Sigmoid colon (tissue), 7 donors: ENCODE results near the gene RDH5. TPM values are rescaled to one million over a fixed set of nuclear protein-coding genes. Genes with fewer than 3 reads are reported as not detected.

ENCODE experiments used
- DNase-seq: peaks from one replicate; pipeline ENCODE4 v3.0.0-alpha.2; 2019
- H3K27ac ChIP-seq, 4 donors: fragments of 200-600 bp; sonication (generic); one replicate each; pipeline ENCODE4 v1.5.1; 2016 to 2019; ENCODE audit warnings: mild to moderate bottlenecking in 1 of 4
- H3K27me3 ChIP-seq, 3 donors: fragments of 200-600 bp; sonication (generic); one replicate each; pipeline ENCODE4 v1.5.1; 2019; ENCODE audit warnings: mild to moderate bottlenecking in 1 of 3
- H3K36me3 ChIP-seq, 4 donors: fragments of 200-600 bp; sonication (generic); one replicate each; pipeline ENCODE4 v1.5.1; 2016 to 2019
- H3K4me1 ChIP-seq, 4 donors: fragments of 200-600 bp; sonication (generic); one replicate each; pipeline ENCODE4 v1.5.1; 2017 to 2019
- H3K4me3 ChIP-seq, 4 donors: fragments of 200-600 bp; sonication (generic); one replicate each; pipeline ENCODE4 v1.5.1; 2017 to 2019; ENCODE audit warnings: mild to moderate bottlenecking in 2 of 4, moderate library complexity in 1 of 4
- H3K9me3 ChIP-seq, 4 donors: fragments of 200-600 bp in 3 of 4; sonication (generic) in 3 of 4; one replicate each; pipeline versions ENCODE4 v1.5.1 to v1.6.1; 2013 to 2019
- CTCF ChIP-seq, 4 experiments: fragments of 450-650 bp in 3 of 4; fragments of 200-600 bp in 1 of 4; IDR thresholded peaks; one replicate each; pipeline ENCODE4 v1.5.1; 2016 to 2019; ENCODE audit warnings: antibody characterized with exemption in 4 of 4, mild to moderate bottlenecking in 3 of 4, moderate library complexity in 2 of 4
- EP300 ChIP-seq, 4 donors: sonication (generic); formaldehyde crosslinking; IDR thresholded peaks; one replicate each; pipeline ENCODE4 v1.6.1; 2017; ENCODE audit warnings: antibody characterized with exemption in 4 of 4
- POLR2A ChIP-seq, 2 donors: fragments of 450-650 bp; IDR thresholded peaks; one replicate each; pipeline ENCODE4 v1.6.1; 2016; ENCODE audit warnings: antibody characterized with exemption in 2 of 2, mild to moderate bottlenecking in 2 of 2, moderate library complexity in 2 of 2
- POLR2AphosphoS5 ChIP-seq, 4 donors: sonication (generic); formaldehyde crosslinking; IDR thresholded peaks; one replicate each; pipeline ENCODE4 v1.6.1; 2017; ENCODE audit warnings: antibody characterized with exemption in 4 of 4
- WGBS, 2 donors: extraction: QIAGEN DNeasy Blood & Tissue Kit; methylation state at CpG; one replicate each; pipeline ENCODE4 v1.1.7; 2013; 5-methylcytosine and 5-hydroxymethylcytosine counted together
- intact Hi-C: fragments of 100-400 bp; cut with DNase I; formaldehyde crosslinking; loops from one replicate; pipeline ENCODE4 v1.15.1; 2023
- polyA plus RNA-seq, 3 donors: library from polyadenylated mRNA; stranded (reverse); fragments of 200-250 nt; gene quantifications; one replicate each; pipeline ENCODE4 v1.2.3, GENCODE V29; 2013
- total RNA-seq, 4 donors: library from RNA; depleted of rRNA; stranded (reverse); fragments of >200 nt; gene quantifications; one replicate each; pipeline ENCODE4 v1.1.0, GENCODE V29; 2016
- donor health status: healthy with polysubstance abuse.
- donor health status: Bipolar disorder and iron deficiency.
- donor health status: healthy.

The RDH5 gene
- total and polyA plus RNA-seq, 7 donors = 8.4 to 37.5 (median 30.7) TPM

- H3K4me1 ChIP-seq = peaks cover 0 to 51% (median 46%) of the 10 kb centered on the region in 4 donors
- intact Hi-C loops = no loop called here
- H3K4me3 ChIP-seq = peak overlapping the region; percentile 95 to 99 (median 98)
- H3K27ac ChIP-seq = peak overlapping the region; percentile 100
- no peaks in the 10 kb centered on the region for H3K27me3 ChIP-seq
- no peaks in the 10 kb centered on the region for H3K9me3 ChIP-seq
- DNase-seq = peak; percentile 86
- TF ChIP-seq POLR2A (IDR thresholded peaks at IDR 0.05) = peak in 1 of 2 donors; percentile 13
- no peak for TF ChIP-seq CTCF (IDR thresholded peaks at IDR 0.05)
- TF ChIP-seq EP300 (IDR thresholded peaks at IDR 0.05) = no peak
- TF ChIP-seq POLR2AphosphoS5 (IDR thresholded peaks at IDR 0.05) = peak; percentile 56 to 92 (median 74)
- peaks cover 9 to 22% (median 14%) of the 10 kb centered on the region in 4 donors for H3K36me3 ChIP-seq
- WGBS, 2 donors = 6 to 10% methylated on average over 19 of the region's 19 CpGs
Measured at GRCh38 chr12:55729819-55730818, 9.9 kb downstream of the RDH5 start.

- H3K36me3 ChIP-seq = peaks cover 0 to under 1% (median 0%) of the 10 kb centered on the region in 4 donors
- H3K9me3 ChIP-seq = no peaks in the 10 kb centered on the region
- intact Hi-C loops = no loop called here
- TF ChIP-seq POLR2AphosphoS5 (IDR thresholded peaks at IDR 0.05) (no peak), POLR2A (IDR thresholded peaks at IDR 0.05) (no peak), CTCF (IDR thresholded peaks at IDR 0.05) (no peak), EP300 (IDR thresholded peaks at IDR 0.05) (no peak)
- no peaks in the 10 kb centered on the region for H3K27me3 ChIP-seq
- H3K27ac ChIP-seq = peak overlapping the region in 3 of 4 donors; percentile 100
- peaks cover 0 to 34% (median 28%) of the 10 kb centered on the region in 4 donors for H3K4me1 ChIP-seq
- no peak overlapping the region for H3K4me3 ChIP-seq
- peak; percentile 66 for DNase-seq
- 87 to 88% methylated on average over 4 of the region's 4 CpGs for WGBS, 2 donors
Measured at GRCh38 chr12:55732288-55732687, 12.1 kb downstream of the RDH5 start.

- Histone ChIP-seq H3K4me3 (no peak overlapping the region), H3K9me3 (no peaks in the 10 kb centered on the region), H3K27me3 (no peaks in the 10 kb centered on the region), H3K27ac (peak overlapping the region in 2 of 4 donors; percentile 0 to 100), H3K36me3 (no peaks in the 10 kb centered on the region), H3K4me1 (peaks cover 0 to 36% (median 28%) of the 10 kb centered on the region in 4 donors)
- WGBS, 2 donors = 86 to 91% methylated on average over 14 of the region's 14 CpGs
- peak; percentile 60 for DNase-seq
- TF ChIP-seq POLR2A (IDR thresholded peaks at IDR 0.05) (no peak), EP300 (IDR thresholded peaks at IDR 0.05) (no peak), CTCF (IDR thresholded peaks at IDR 0.05) (no peak), POLR2AphosphoS5 (IDR thresholded peaks at IDR 0.05) (no peak)
- intact Hi-C loops = no loop called here
Measured at GRCh38 chr12:55733021-55733555, 12.9 kb downstream of the RDH5 start.

GRCh38 chr12:55733858-55734257 lies 13.7 kb downstream of the RDH5 start:
- intact Hi-C loops = no loop called here
- H3K4me3 ChIP-seq = no peak overlapping the region
- no peak for DNase-seq
- whole genome bisulfite sequencing, 2 donors = 80 to 85% methylated on average over 2 of the region's 2 CpGs
- H3K9me3 ChIP-seq = no peaks in the 10 kb centered on the region
- no peaks in the 10 kb centered on the region for H3K36me3 ChIP-seq
- H3K27me3 ChIP-seq = no peaks in the 10 kb centered on the region
- peaks cover 0 to 42% (median 34%) of the 10 kb centered on the region in 4 donors for H3K4me1 ChIP-seq
- no peak overlapping the region for H3K27ac ChIP-seq
- TF ChIP-seq POLR2AphosphoS5 (IDR thresholded peaks at IDR 0.05) = no peak
- TF ChIP-seq EP300 (IDR thresholded peaks at IDR 0.05) = no peak
- TF ChIP-seq CTCF (IDR thresholded peaks at IDR 0.05) = no peak
- TF ChIP-seq POLR2A (IDR thresholded peaks at IDR 0.05) = no peak
